DMS 273 (cell line): ENCODE results near the gene TTC13.
"Not testable (repeated sequence)": the region's sequence is repeated elsewhere in the genome, so short reads cannot be mapped to it uniquely, and the experiment has no call there.

Experiments used
- DNase-seq: peaks from one replicate; lab custom pipeline; 2025; ENCODE audit not compliant: unreplicated experiment; lab: John Stamatoyannopoulos, UW

TTC13 gene

GRCh38 chr1:230978491-230979388 is at the start of gene TTC13, which contains the start of gene ARV1:
TTC13 (minus strand) TSS chr1:230978861; CDS start chr1:230978830, 31 bp downstream.
ARV1 (plus strand) TSS chr1:230979094; CDS start chr1:230979106, 12 bp downstream.
- DNase-seq = peak; percentile 100

GRCh38 chr1:231027971-231028370 is 49.3 kb upstream of the TTC13 start:
- DNase-seq = no peak

GRCh38 chr1:231027136-231027925 is 48.7 kb upstream of the TTC13 start:
- DNase-seq = no peak

- no peak for DNase-seq
Measured at GRCh38 chr1:231026576-231026975, 47.9 kb upstream of the TTC13 start.

- DNase-seq = no peak
Measured at GRCh38 chr1:231023150-231023549, 44.5 kb upstream of the TTC13 start.

- DNase-seq = not testable (repeated sequence)
Measured at GRCh38 chr1:231022543-231022942, 43.9 kb upstream of the TTC13 start.

- DNase-seq = no peak
Measured at GRCh38 chr1:231021540-231022031, 42.9 kb upstream of the TTC13 start.

- DNase-seq = no peak
Measured at GRCh38 chr1:231020816-231021215, 42.2 kb upstream of the TTC13 start.

- no peak for DNase-seq
Measured at GRCh38 chr1:231020139-231020601, 41.5 kb upstream of the TTC13 start.

- DNase-seq = no peak
Measured at GRCh38 chr1:231019711-231020110, 41.0 kb upstream of the TTC13 start.

- DNase-seq = no peak
Measured at GRCh38 chr1:231016966-231017365, 38.3 kb upstream of the TTC13 start.

- peak; percentile 68 for DNase-seq
Measured at GRCh38 chr1:231016234-231016633, 37.6 kb upstream of the TTC13 start.

GRCh38 chr1:231013391-231014015 is 34.8 kb upstream of the TTC13 start:
- DNase-seq = no peak

- DNase-seq = no peak
Measured at GRCh38 chr1:231011963-231012362, 33.3 kb upstream of the TTC13 start.

- no peak for DNase-seq
Measured at GRCh38 chr1:231011360-231011759, 32.7 kb upstream of the TTC13 start.

GRCh38 chr1:231007535-231007934 is 28.9 kb upstream of the TTC13 start:
- DNase-seq = not testable (repeated sequence)

GRCh38 chr1:231001892-231002291 is 23.2 kb upstream of the TTC13 start:
- no peak for DNase-seq

GRCh38 chr1:231000639-231001038 is 22.0 kb upstream of the TTC13 start:
- DNase-seq = no peak

- no peak for DNase-seq
Measured at GRCh38 chr1:231000201-231000600, 21.5 kb upstream of the TTC13 start.

GRCh38 chr1:230994860-230995259 is 16.2 kb upstream of the TTC13 start:
- DNase-seq = no peak
